Neural crest cell (in vitro differentiated cells): ENCODE data around the gene ASTN2. TPM values are rescaled to one million over a fixed set of nuclear protein-coding genes. Genes with fewer than 3 reads are reported as not detected.

ENCODE experiments used
- DNase-seq: peaks from one replicate; pipeline ENCODE4 v3.0.0; 2021; ENCODE audit warnings: low read depth, mixed read lengths, low spot score
- H3K27ac Mint-ChIP-seq: one replicate; pipeline ENCODE4 v1.8.0; 2021; ENCODE audit warnings: mild to moderate bottlenecking, mixed read lengths; ENCODE audit not compliant: unreplicated experiment
- H3K27me3 Mint-ChIP-seq: 2 replicates; pipeline ENCODE4 v1.8.0; 2021; ENCODE audit warnings: low read depth, mild to moderate bottlenecking, mixed read lengths
- H3K36me3 Mint-ChIP-seq: 2 replicates; pipeline ENCODE4 v1.8.0; 2021; ENCODE audit warnings: low read depth, mild to moderate bottlenecking, mixed read lengths
- H3K4me1 Mint-ChIP-seq: 2 replicates; pipeline ENCODE4 v1.8.0; 2021; ENCODE audit warnings: mixed read lengths
- H3K4me3 Mint-ChIP-seq: one replicate; pipeline ENCODE4 v1.8.0; 2021; ENCODE audit warnings: mild to moderate bottlenecking, mixed read lengths
- H3K9me3 Mint-ChIP-seq: 2 replicates; pipeline ENCODE4 v1.8.0; 2021; ENCODE audit warnings: mixed read lengths
- CTCF ChIP-seq: fragments of 200-600 bp; sonication (generic); conservative IDR thresholded peaks from 2 replicates; pipeline ENCODE4 v1.5.0; 2021; ENCODE audit warnings: antibody characterized with exemption, mild to moderate bottlenecking
- total RNA-seq: library from RNA; stranded (reverse); gene quantifications from 2 replicates; pipeline ENCODE4 v1.2.1, GENCODE V29; 2021

The ASTN2 gene
- total RNA-seq, 1 donor from 2014 or later = 7.3 TPM

GRCh38 chr9:117268847-117269446 lies 145.9 kb downstream of the ASTN2 start:
- Mint-ChIP-seq H3K9me3 (peaks cover 2% of the 10 kb centered on the region), H3K27ac (no peak overlapping the region), H3K36me3 (no peaks in the 10 kb centered on the region), H3K27me3 (no peaks in the 10 kb centered on the region), H3K4me3 (no peak overlapping the region), H3K4me1 (no peaks in the 10 kb centered on the region)
- no peak for DNase-seq
- TF ChIP-seq CTCF = no peak

GRCh38 chr9:117266855-117267497 lies 147.9 kb downstream of the ASTN2 start:
- peaks cover 2% of the 10 kb centered on the region for H3K27me3 Mint-ChIP-seq

GRCh38 chr9:117265253-117265652 lies 149.6 kb downstream of the ASTN2 start:
- no peak overlapping the region for H3K4me3 Mint-ChIP-seq
- no peaks in the 10 kb centered on the region for H3K4me1 Mint-ChIP-seq
- H3K36me3 Mint-ChIP-seq = no peaks in the 10 kb centered on the region
- H3K27me3 Mint-ChIP-seq = peaks cover 2% of the 10 kb centered on the region
- TF ChIP-seq CTCF = no peak
- no peak for DNase-seq
- no peaks in the 10 kb centered on the region for H3K9me3 Mint-ChIP-seq
- H3K27ac Mint-ChIP-seq = no peak overlapping the region

More at GRCh38 chr9:117266855-117267497, 147.9 kb downstream of the ASTN2 start:
- Mint-ChIP-seq H3K9me3 (no peaks in the 10 kb centered on the region), H3K4me1 (no peaks in the 10 kb centered on the region), H3K36me3 (no peaks in the 10 kb centered on the region), H3K27ac (no peak overlapping the region), H3K4me3 (no peak overlapping the region)
- DNase-seq = no peak
- no peak for TF ChIP-seq CTCF

GRCh38 chr9:117258184-117258866 lies 156.5 kb downstream of the ASTN2 start:
- Mint-ChIP-seq H3K4me3 (no peak overlapping the region), H3K9me3 (no peaks in the 10 kb centered on the region), H3K36me3 (no peaks in the 10 kb centered on the region), H3K4me1 (no peaks in the 10 kb centered on the region), H3K27me3 (peaks cover 21% of the 10 kb centered on the region), H3K27ac (no peak overlapping the region)
- no peak for DNase-seq
- TF ChIP-seq CTCF = no peak

GRCh38 chr9:117253261-117253660 lies 161.6 kb downstream of the ASTN2 start:
- H3K4me3 Mint-ChIP-seq = no peak overlapping the region

More at GRCh38 chr9:117253261-117253660, 161.6 kb downstream of the ASTN2 start:
- Mint-ChIP-seq H3K27ac (no peak overlapping the region), H3K9me3 (no peaks in the 10 kb centered on the region), H3K36me3 (no peaks in the 10 kb centered on the region), H3K27me3 (peaks cover 24% of the 10 kb centered on the region), H3K4me1 (no peaks in the 10 kb centered on the region)
- TF ChIP-seq CTCF = no peak
- no peak for DNase-seq
